SHP77 treated with DMSO at 0.1 percent for 48 hours (cell line): Measurements from ENCODE around the gene UQCRFS1.

ENCODE experiments used
- DNase-seq: peaks from one replicate; lab custom pipeline; 2025; lab: John Stamatoyannopoulos, UW

The UQCRFS1 gene

DNA sequence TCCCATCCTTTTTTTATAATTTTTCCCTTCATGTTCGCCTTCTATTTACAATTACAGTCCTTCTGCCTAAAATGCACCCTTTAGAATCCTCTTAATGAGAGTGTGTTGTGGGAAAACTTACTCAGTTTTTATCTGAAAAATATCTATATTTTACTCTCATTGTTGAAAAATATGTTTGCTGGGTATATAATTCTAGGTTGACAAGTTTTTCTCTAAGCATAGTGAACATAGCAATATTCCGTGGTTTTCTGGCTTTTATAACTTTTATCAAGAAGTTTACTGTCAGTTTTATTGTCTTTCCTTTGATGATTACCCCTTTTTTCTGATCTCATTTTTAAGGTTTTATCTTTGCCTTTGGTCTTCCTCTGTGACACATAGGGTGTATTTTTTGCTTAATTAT, 57.3 kb downstream of the UQCRFS1 start:
- DNase-seq = no peak
